Endodermal cell (in vitro differentiated cells): ENCODE data around the gene ATF3. TPM values are rescaled to one million over a fixed set of nuclear protein-coding genes. Genes with fewer than 3 reads are reported as not detected.
A peak's percentile ranks its signal among the peaks of the same experiment; 100 is the strongest.

ENCODE experiments used
- DNase-seq: peaks from one replicate; pipeline ENCODE4 v3.0.0-alpha.2; 2017
- H3K27ac ChIP-seq: 2 replicates; pipeline ENCODE4 v1.5.1; 2013; ENCODE audit warnings: mild to moderate bottlenecking, low read depth, low read length, moderate library complexity
- H3K27me3 ChIP-seq: 2 replicates; pipeline ENCODE4 v1.6.1; 2013; ENCODE audit warnings: mild to moderate bottlenecking, low read length, moderate library complexity; ENCODE audit not compliant: insufficient read depth, control insufficient read depth, poor library complexity, severe bottlenecking
- H3K36me3 ChIP-seq: 2 replicates; pipeline ENCODE4 v1.7.0; 2013; ENCODE audit warnings: mild to moderate bottlenecking, low read length, moderate library complexity; ENCODE audit not compliant: control insufficient read depth, insufficient read depth
- H3K4me1 ChIP-seq: one replicate; pipeline ENCODE4 v1.7.0; 2013; ENCODE audit warnings: low read length; ENCODE audit not compliant: control insufficient read depth, insufficient read depth
- H3K4me3 ChIP-seq: 2 replicates; pipeline ENCODE4 v1.5.1; 2013; ENCODE audit warnings: mild to moderate bottlenecking, low read length, moderate library complexity
- H3K9ac ChIP-seq: 2 replicates; pipeline ENCODE4 v1.6.1; 2013; ENCODE audit warnings: mild to moderate bottlenecking, low read length, moderate library complexity; ENCODE audit not compliant: poor library complexity, severe bottlenecking; ENCODE audit errors: extremely low read depth
- H3K9me3 ChIP-seq: 2 replicates; pipeline ENCODE4 v1.6.1; 2013; ENCODE audit warnings: mild to moderate bottlenecking, low read length, moderate library complexity; ENCODE audit not compliant: control insufficient read depth
- H3K27ac Mint-ChIP-seq: 2 replicates; pipeline ENCODE4 v1.8.0; 2020; ENCODE audit warnings: mixed read lengths
- H3K27me3 Mint-ChIP-seq: 2 replicates; pipeline ENCODE4 v1.8.0; 2021; ENCODE audit warnings: mild to moderate bottlenecking, mixed read lengths; ENCODE audit not compliant: insufficient read depth
- H3K36me3 Mint-ChIP-seq: 2 replicates; pipeline ENCODE4 v1.8.0; 2020; ENCODE audit warnings: low read depth, mixed read lengths
- H3K4me1 Mint-ChIP-seq: 2 replicates; pipeline ENCODE4 v1.8.0; 2020; ENCODE audit warnings: mixed read lengths
- H3K4me3 Mint-ChIP-seq: 2 replicates; pipeline ENCODE4 v1.8.0; 2020; ENCODE audit warnings: mild to moderate bottlenecking, moderate library complexity, mixed read lengths
- H3K9me3 Mint-ChIP-seq: 2 replicates; pipeline ENCODE4 v1.8.0; 2020; ENCODE audit warnings: mild to moderate bottlenecking, mixed read lengths
- WGBS, 2 experiments: methylation state at CpG; one replicate each; pipeline versions ENCODE4 v1.1.5 to v1.1.7; 2013; ENCODE audit warnings: missing lambda C conversion rate in 2 of 2, mixed read lengths in 1 of 2; ENCODE audit not compliant: insufficient coverage in 1 of 2, insufficient read length in 1 of 2; 5-methylcytosine and 5-hydroxymethylcytosine counted together
- total RNA-seq, 2 donors: library from RNA; stranded (reverse); fragmentation: NEBNext Ultra II Directional in 1 of 2; extraction: Animal tissue kit (Norgen Biotek cat#: 25700) in 1 of 2; gene quantifications; 2 replicates in 1 of 2; 3 replicates in 1 of 2; pipeline ENCODE4 v1.2.1, GENCODE V29; 2021
- TF ChIP-seq, protein P1 (sequence below): fragments of 200-600 bp; sonication (generic); conservative IDR thresholded peaks from 2 replicates; pipeline ENCODE4 v1.5.0; 2021; ENCODE audit warnings: antibody characterized with exemption, mild to moderate bottlenecking

The ATF3 gene
- total RNA-seq, 2 donors from 2014 or later: 12.6 to 24.0 TPM

DNA sequence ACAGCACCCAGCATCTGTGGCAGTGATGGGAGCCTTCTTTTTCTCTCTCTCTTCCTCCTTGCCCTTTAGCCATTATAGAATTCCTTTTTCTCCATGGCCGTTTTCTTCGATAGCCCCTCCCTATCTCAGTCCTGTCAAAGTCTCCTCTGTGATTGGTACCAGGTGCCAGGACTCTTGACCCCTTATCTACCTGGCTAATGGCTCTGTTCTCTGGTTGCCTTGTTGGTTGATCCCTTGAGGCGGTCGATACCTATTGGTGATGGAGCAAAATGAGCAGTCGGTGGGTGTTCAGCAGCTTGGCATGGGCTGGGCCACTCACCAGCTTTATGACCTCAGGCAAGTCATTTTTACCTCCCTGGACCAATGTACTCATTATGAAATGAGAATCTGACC, 2.0 kb downstream of the ATF3 start:
- no peak overlapping the region for H3K27ac ChIP-seq
- H3K36me3 Mint-ChIP-seq: peaks cover 13% of the 10 kb centered on the region
- H3K4me3 Mint-ChIP-seq: peak overlapping the region; percentile 75
- peaks cover 48% of the 10 kb centered on the region for H3K4me1 Mint-ChIP-seq
- H3K27me3 ChIP-seq: peaks cover 10% of the 10 kb centered on the region
- no peaks in the 10 kb centered on the region for H3K9me3 ChIP-seq
- H3K9ac ChIP-seq: peak overlapping the region; percentile 77
- DNase-seq: no peak
- no peaks in the 10 kb centered on the region for H3K9me3 Mint-ChIP-seq
- no peak overlapping the region for H3K27ac Mint-ChIP-seq
- WGBS, 2 experiments: 89 to 91% methylated on average over 5 of the region's 5 CpGs
- peak overlapping the region; percentile 96 for H3K4me3 ChIP-seq
- TF ChIP-seq, protein P1, sequence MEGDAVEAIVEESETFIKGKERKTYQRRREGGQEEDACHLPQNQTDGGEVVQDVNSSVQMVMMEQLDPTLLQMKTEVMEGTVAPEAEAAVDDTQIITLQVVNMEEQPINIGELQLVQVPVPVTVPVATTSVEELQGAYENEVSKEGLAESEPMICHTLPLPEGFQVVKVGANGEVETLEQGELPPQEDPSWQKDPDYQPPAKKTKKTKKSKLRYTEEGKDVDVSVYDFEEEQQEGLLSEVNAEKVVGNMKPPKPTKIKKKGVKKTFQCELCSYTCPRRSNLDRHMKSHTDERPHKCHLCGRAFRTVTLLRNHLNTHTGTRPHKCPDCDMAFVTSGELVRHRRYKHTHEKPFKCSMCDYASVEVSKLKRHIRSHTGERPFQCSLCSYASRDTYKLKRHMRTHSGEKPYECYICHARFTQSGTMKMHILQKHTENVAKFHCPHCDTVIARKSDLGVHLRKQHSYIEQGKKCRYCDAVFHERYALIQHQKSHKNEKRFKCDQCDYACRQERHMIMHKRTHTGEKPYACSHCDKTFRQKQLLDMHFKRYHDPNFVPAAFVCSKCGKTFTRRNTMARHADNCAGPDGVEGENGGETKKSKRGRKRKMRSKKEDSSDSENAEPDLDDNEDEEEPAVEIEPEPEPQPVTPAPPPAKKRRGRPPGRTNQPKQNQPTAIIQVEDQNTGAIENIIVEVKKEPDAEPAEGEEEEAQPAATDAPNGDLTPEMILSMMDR: no peak
- H3K27me3 Mint-ChIP-seq: peaks cover 35% of the 10 kb centered on the region
- peaks cover 14% of the 10 kb centered on the region for H3K4me1 ChIP-seq
- H3K36me3 ChIP-seq: peaks cover 28% of the 10 kb centered on the region

DNA sequence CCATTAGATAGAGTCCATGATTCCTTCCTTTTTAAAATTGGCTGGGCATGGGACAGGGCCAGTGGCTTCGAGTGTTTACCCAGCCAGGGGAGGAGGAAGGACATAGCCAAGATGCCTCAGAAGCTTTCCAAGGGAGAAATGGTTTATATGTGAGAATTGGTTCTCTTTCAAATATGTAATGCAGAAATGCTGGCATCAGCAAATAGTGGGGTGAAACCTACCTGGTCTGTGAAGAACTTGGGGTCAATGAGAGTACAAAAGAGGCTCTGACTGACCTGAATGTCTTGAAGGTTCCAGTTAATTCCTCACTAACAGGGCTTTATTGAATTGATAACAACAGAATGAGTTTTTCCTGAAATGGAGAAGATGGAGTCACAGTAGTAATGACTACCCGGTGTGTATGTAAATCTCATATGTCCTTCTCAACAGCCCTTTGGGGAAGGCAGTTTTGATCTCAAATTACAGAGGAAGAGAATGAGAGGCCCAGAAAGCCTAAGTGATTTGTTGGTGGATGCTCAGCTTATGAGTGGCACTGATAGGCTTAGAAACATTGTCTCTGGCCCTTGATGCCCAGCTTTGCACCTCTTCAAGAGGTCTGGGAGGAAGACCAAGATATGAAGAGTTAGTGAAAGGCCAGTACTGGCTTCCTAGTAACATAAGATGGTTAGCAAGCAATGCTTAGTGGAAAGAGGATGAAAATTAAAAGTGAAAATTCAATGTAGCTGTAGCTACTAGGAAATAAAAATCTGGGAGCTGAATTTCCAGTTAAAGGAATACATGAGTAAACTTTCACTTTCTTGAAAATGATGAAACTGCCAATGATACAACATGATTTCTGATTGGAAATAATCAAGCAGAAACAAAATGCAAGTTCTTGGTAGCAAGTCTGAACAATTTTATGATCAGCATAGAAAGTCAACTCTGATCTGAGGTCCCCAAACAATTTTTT, 2.7 kb downstream of the ATF3 start:
- TF ChIP-seq, protein P1: no peak
- H3K27me3 ChIP-seq: peaks cover 10% of the 10 kb centered on the region
- Mint-ChIP-seq H3K9me3 (no peaks in the 10 kb centered on the region), H3K4me3 (peak overlapping the region; percentile 75), H3K4me1 (peaks cover 41% of the 10 kb centered on the region), H3K36me3 (peaks cover 20% of the 10 kb centered on the region), H3K27ac (no peak overlapping the region), H3K27me3 (peaks cover 28% of the 10 kb centered on the region)
- DNase-seq: no peak
- H3K4me1 ChIP-seq: peaks cover 11% of the 10 kb centered on the region
- H3K9ac ChIP-seq: no peak overlapping the region
- H3K9me3 ChIP-seq: no peaks in the 10 kb centered on the region
- H3K27ac ChIP-seq: no peak overlapping the region
- 71 to 75% methylated on average over 2 of the region's 2 CpGs for WGBS, 2 experiments
- peaks cover 35% of the 10 kb centered on the region for H3K36me3 ChIP-seq
- peak overlapping the region; percentile 96 for H3K4me3 ChIP-seq

DNA sequence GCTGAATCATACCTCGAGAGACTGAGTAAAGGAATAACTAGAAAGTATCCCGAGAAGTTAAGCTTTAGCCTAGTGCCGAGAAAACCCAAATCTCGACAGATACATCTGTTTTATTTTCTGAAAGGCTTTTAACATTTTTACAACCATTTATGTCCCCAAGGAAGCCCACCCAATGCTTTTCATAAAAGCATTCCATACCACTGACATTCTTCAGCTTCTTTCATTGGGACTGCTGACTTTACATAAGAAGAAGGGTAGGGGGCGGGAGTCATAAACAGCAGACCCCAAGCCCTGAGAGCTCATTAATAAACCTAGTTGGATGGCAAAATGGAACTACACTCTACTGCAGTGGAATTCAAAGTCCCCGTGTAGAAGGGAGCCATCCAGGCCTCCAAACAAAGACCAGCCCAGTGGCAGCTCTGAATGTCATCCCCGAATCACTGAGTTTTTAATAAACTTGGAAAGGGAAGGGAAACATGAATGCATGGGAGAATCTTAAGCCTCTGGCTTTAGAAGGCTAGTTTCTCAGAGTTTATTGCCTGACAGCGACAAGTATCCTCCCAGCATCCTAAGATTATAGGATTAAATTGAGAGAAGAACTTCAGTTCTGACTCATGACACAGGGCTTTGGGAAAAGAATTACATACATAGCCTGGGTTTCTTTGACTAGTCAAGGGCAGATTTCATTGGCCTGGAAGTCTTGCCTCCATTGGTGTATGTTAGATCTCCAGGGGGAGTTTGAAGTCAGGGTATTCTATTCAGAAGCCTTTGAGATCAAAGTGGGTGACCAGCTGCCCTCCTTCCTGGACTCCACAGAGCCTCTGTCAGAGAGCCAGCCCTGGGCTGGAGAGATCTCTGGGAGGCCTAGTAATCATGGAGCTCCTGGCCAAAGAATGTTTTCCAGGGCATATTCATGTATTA, 3.7 kb downstream of the ATF3 start:
- WGBS, 2 experiments: 78 to 82% methylated on average over 8 of the region's 8 CpGs
- no peak overlapping the region for H3K27ac Mint-ChIP-seq
- peaks cover 34% of the 10 kb centered on the region for H3K4me1 Mint-ChIP-seq
- Histone ChIP-seq H3K27ac (peak overlapping the region; percentile 28), H3K4me3 (peak overlapping the region; percentile 96), H3K9ac (no peak overlapping the region), H3K36me3 (peaks cover 45% of the 10 kb centered on the region), H3K4me1 (peaks cover 11% of the 10 kb centered on the region), H3K27me3 (peaks cover 5% of the 10 kb centered on the region), H3K9me3 (no peaks in the 10 kb centered on the region)
- H3K4me3 Mint-ChIP-seq: no peak overlapping the region
- no peaks in the 10 kb centered on the region for H3K9me3 Mint-ChIP-seq
- DNase-seq: no peak
- peaks cover 19% of the 10 kb centered on the region for H3K27me3 Mint-ChIP-seq
- TF ChIP-seq, protein P1: no peak
- H3K36me3 Mint-ChIP-seq: peaks cover 30% of the 10 kb centered on the region
